GM12878 (cell line): ENCODE data around the gene STK32B.

ENCODE experiments used
- EGR1 ChIP-seq, 2 experiments: IDR thresholded peaks; 1 replicate in 1 of 2; 2 replicates in 1 of 2; pipeline ENCODE4 v1.6.1; 2011 to 2012; ENCODE audit warnings: low read depth in 2 of 2, low read length in 2 of 2, borderline replicate concordance in 1 of 2, mild to moderate bottlenecking in 1 of 2, moderate library complexity in 1 of 2
- SMC3 ChIP-seq: IDR thresholded peaks from 2 replicates; pipeline ENCODE4 v1.6.1; 2011; ENCODE audit warnings: low read length, improper control_type of control experiment, borderline replicate concordance
- SP1 ChIP-seq: IDR thresholded peaks from one replicate; pipeline ENCODE4 v1.6.1; 2011; ENCODE audit warnings: low read depth, low read length
- SUPT20H ChIP-seq: IDR thresholded peaks from 2 replicates; pipeline ENCODE4 v1.6.1; 2011; ENCODE audit warnings: low read depth, mild to moderate bottlenecking, low read length, moderate library complexity, borderline replicate concordance; ENCODE audit not compliant: control insufficient read depth
- TAF1 ChIP-seq: IDR thresholded peaks from 2 replicates; pipeline ENCODE4 v1.6.1; 2011; ENCODE audit warnings: mild to moderate bottlenecking, low read depth, low read length, borderline replicate concordance
- TF ChIP-seq, protein P1 (sequence below), 3 experiments: IDR thresholded peaks in 2 of 3; conservative IDR thresholded peaks in 1 of 3; 2 replicates each; pipeline ENCODE4 v1.5.1; 2011; ENCODE audit warnings: low read depth in 3 of 3, low read length in 3 of 3, mild to moderate bottlenecking in 3 of 3, control low read depth in 2 of 3, moderate library complexity in 2 of 3, inconsistent platforms in 1 of 3, mixed read lengths in 1 of 3; ENCODE audit not compliant: control insufficient read depth in 2 of 3, insufficient read depth in 1 of 3; ENCODE audit errors: extremely low read depth in 1 of 3

DNA sequence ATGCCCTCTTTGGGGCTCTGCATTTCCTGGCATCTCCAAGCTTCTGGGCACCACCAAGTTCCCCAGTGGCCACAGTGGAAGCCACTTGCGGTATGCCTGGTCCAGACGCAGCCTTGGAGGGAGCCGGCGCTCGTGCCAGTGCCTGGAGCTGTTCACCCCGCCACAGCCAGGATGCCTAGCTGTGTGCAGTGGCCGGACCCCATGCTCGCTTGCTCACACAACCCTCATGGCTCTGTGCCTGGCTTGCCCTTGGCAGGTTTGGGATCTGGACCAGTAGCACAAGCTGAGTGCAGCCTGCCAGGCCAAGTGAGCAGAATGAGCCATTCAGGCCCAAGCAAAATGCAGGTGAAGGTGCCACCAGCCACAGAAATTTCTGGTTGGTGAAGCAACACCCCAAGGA, 373.6 kb downstream of the STK32B start:
- no peak for TF ChIP-seq SP1
- TF ChIP-seq SUPT20H, result no peak
- TF ChIP-seq EGR1 (IDR thresholded peaks at IDR 0.05; ENCODE audit: borderline replicate concordance in 1 of 2, low read depth in 2 of 2, low read length in 2 of 2), result no peak
- TF ChIP-seq TAF1, result no peak
- TF ChIP-seq, protein P1, sequence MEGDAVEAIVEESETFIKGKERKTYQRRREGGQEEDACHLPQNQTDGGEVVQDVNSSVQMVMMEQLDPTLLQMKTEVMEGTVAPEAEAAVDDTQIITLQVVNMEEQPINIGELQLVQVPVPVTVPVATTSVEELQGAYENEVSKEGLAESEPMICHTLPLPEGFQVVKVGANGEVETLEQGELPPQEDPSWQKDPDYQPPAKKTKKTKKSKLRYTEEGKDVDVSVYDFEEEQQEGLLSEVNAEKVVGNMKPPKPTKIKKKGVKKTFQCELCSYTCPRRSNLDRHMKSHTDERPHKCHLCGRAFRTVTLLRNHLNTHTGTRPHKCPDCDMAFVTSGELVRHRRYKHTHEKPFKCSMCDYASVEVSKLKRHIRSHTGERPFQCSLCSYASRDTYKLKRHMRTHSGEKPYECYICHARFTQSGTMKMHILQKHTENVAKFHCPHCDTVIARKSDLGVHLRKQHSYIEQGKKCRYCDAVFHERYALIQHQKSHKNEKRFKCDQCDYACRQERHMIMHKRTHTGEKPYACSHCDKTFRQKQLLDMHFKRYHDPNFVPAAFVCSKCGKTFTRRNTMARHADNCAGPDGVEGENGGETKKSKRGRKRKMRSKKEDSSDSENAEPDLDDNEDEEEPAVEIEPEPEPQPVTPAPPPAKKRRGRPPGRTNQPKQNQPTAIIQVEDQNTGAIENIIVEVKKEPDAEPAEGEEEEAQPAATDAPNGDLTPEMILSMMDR (IDR thresholded peaks at IDR 0.05 in 2 of 3, conservative IDR thresholded peaks at IDR 0.05 in 1 of 3; ENCODE audit: control insufficient read depth in 2 of 3, extremely low read depth in 1 of 3, insufficient read depth in 1 of 3, low read depth in 3 of 3, low read length in 3 of 3), result no peak
- no peak for TF ChIP-seq SMC3
